Psoas muscle (tissue), 8 donors: ENCODE results near the gene HELT. TPM values are rescaled to one million over a fixed set of nuclear protein-coding genes. Genes with fewer than 3 reads are reported as not detected.

Experiments
- ATAC-seq, 4 donors: fragments of 200-7000 bp; cut with Tn5 transposase; one replicate each; pipeline ENCODE4 v1.9.1; 2020; ENCODE audit warnings: moderate library complexity in 3 of 4, mild to moderate bottlenecking in 2 of 4
- DNase-seq, 2 donors: peaks; one replicate each; pipeline ENCODE4 v3.0.0-alpha.2; 2020
- H3K27ac ChIP-seq: fragments of 200-600 bp; one replicate; pipeline ENCODE4 v1.8.0; 2022
- H3K27me3 ChIP-seq, 3 donors: fragments of 200-600 bp in 1 of 3; one replicate each; pipeline versions ENCODE4 v1.6.1 to v1.8.0; 2013 to 2022; ENCODE audit warnings: low read length in 2 of 3, mild to moderate bottlenecking in 2 of 3, moderate library complexity in 1 of 3; ENCODE audit not compliant: insufficient read depth in 3 of 3
- H3K36me3 ChIP-seq, 2 donors: fragments of 200-600 bp in 1 of 2; one replicate each; pipeline versions ENCODE4 v1.6.1 to v1.8.0; 2013 to 2022; ENCODE audit warnings: low read depth in 1 of 2, mild to moderate bottlenecking in 1 of 2, moderate library complexity in 1 of 2; ENCODE audit not compliant: insufficient read depth in 1 of 2
- H3K4me1 ChIP-seq: fragments of 200-600 bp; one replicate; pipeline ENCODE4 v1.8.0; 2022
- H3K4me3 ChIP-seq: fragments of 200-600 bp; one replicate; pipeline ENCODE4 v1.8.0; 2022; ENCODE audit warnings: mild to moderate bottlenecking
- H3K9me3 ChIP-seq: fragments of 200-600 bp; one replicate; pipeline ENCODE4 v1.8.0; 2022
- WGBS, 3 donors: extraction: QIAGEN DNeasy Blood & Tissue Kit; methylation state at CpG; one replicate each; pipeline versions ENCODE4 v1.1.6 to v1.1.7; 2013; 5-methylcytosine and 5-hydroxymethylcytosine counted together
- intact Hi-C, 2 donors: fragments of 100-400 bp; cut with DNase I; formaldehyde crosslinking; loops; one replicate each; pipeline versions ENCODE4 v1.11.0 to v1.14.2; 2022
- polyA plus RNA-seq, 3 donors: library from polyadenylated mRNA; stranded (reverse); fragments of 200-250 nt; gene quantifications; one replicate each; pipeline ENCODE4 v1.2.3, GENCODE V29; 2013
- total RNA-seq, 4 donors: library from RNA; stranded (reverse); fragmentation: NEBNext Ultra II Directional in 2 of 4; extraction: Animal tissue kit (Norgen Biotek cat#: 25700) in 2 of 4; gene quantifications; one replicate each; pipeline versions ENCODE4 v1.2.1 to v1.2.4, GENCODE V29; 2021 to 2023
- TF ChIP-seq, protein P1 (sequence below): fragments of 200-600 bp; IDR thresholded peaks from one replicate; pipeline ENCODE4 v1.8.0; 2022; ENCODE audit warnings: antibody characterized with exemption
- donor health status: healthy with polysubstance abuse.
- donor health status: DM: no; HTN: no; CAD: no; lungs with moderate emphysema.
- donor health status: Bipolar disorder and iron deficiency.
- donor health status: healthy.
- donor health status: DM: yes; HTN: yes; CAD: no.
- donor health status: DM: no; HTN: no; CAD: no.
- donor health status: DM: no; HTN: no; CAD: no.
- donor health status: DM: yes; HTN: yes; CAD: no.

Gene HELT
- total and polyA plus RNA-seq, 7 donors, result 0.36 TPM; not detected in 6

DNA sequence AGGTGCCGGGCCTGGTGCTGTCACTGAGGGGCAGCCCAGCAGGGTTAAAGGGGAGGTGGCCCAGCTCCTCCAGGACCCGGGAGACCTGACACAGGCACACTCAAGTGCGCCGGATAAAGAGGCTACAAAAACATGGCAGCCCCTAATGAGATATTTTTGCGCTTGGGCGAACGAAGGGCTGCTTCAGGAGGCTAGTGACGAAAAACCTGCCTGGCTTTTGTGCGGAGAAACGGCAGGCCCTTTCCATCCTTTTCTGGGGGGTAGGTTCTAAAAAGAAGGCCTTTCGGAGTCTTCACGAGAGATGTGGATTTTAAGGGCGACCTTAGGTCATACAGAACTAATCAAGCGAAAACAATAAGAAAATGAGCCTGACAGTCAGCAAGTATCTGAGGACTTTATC, 35.5 kb downstream of the HELT start:
- Histone ChIP-seq H3K27me3 (no peaks in the 10 kb centered on the region), H3K4me1 (no peaks in the 10 kb centered on the region), H3K9me3 (no peaks in the 10 kb centered on the region), H3K4me3 (no peak overlapping the region), H3K27ac (no peak overlapping the region), H3K36me3 (no peaks in the 10 kb centered on the region)
- DNase-seq (no peak), ATAC-seq (no peak)
- intact Hi-C loops, result no loop called here
- TF ChIP-seq, protein P1, sequence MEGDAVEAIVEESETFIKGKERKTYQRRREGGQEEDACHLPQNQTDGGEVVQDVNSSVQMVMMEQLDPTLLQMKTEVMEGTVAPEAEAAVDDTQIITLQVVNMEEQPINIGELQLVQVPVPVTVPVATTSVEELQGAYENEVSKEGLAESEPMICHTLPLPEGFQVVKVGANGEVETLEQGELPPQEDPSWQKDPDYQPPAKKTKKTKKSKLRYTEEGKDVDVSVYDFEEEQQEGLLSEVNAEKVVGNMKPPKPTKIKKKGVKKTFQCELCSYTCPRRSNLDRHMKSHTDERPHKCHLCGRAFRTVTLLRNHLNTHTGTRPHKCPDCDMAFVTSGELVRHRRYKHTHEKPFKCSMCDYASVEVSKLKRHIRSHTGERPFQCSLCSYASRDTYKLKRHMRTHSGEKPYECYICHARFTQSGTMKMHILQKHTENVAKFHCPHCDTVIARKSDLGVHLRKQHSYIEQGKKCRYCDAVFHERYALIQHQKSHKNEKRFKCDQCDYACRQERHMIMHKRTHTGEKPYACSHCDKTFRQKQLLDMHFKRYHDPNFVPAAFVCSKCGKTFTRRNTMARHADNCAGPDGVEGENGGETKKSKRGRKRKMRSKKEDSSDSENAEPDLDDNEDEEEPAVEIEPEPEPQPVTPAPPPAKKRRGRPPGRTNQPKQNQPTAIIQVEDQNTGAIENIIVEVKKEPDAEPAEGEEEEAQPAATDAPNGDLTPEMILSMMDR, result no peak
- 92 to 95% (median 95%) methylated on average over 14 of the region's 14 CpGs for WGBS, 3 donors

DNA sequence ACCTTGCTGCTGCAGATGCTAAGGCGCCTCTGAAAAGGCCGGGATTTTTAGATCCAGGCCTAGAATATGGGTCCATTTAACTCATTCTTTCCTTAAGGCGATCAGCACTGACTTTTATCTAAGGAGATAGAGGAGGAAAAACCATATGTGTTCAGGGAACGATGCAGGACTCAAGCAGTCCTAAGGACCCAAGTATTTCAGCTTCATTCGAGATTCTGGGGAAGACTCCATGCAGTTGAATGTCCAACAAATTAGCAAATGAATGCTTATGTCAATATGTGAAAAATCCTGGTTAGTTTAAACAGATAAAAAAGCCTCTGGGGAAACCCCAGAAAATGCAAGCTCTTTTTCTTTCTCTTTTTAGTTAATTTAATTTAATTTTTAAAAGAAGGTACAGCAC, 36.0 kb downstream of the HELT start:
- whole genome bisulfite sequencing, 3 donors, result 82 to 87% (median 85%) methylated on average over 5 of the region's 5 CpGs
- no peaks in the 10 kb centered on the region for H3K9me3 ChIP-seq
- ATAC-seq, result no peak
- TF ChIP-seq, protein P1, result no peak
- H3K27me3 ChIP-seq, result no peaks in the 10 kb centered on the region
- intact Hi-C loops, result no loop called here
- H3K27ac ChIP-seq, result no peak overlapping the region
- no peaks in the 10 kb centered on the region for H3K36me3 ChIP-seq
- H3K4me1 ChIP-seq, result no peaks in the 10 kb centered on the region
- no peak for DNase-seq
- H3K4me3 ChIP-seq, result no peak overlapping the region

DNA sequence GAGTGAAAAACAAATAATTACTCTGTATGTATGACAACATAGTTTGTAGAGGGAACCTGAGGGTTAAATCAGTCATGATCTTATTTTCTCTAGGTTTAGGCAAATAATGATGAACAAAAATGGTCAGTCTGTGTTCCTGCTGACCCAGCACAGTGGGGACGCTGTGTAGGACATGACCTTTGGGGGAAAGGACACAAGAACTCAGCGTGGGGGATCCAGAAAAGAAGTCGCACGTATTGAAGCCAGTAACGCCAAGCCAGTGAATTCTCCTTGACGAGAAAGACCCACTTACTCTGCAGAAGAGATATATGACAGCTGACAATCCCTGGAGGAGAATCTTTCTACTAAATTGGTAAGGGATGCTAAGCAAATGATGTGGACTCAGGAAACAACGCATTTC, 36.6 kb downstream of the HELT start:
- DNase-seq (no peak), ATAC-seq (no peak)
- whole genome bisulfite sequencing, 3 donors, result 55 to 69% (median 67%) methylated on average over 7 of the region's 7 CpGs
- intact Hi-C loops, result no loop called here
- Histone ChIP-seq H3K4me3 (no peak overlapping the region), H3K27me3 (no peaks in the 10 kb centered on the region), H3K9me3 (no peaks in the 10 kb centered on the region), H3K4me1 (no peaks in the 10 kb centered on the region), H3K36me3 (no peaks in the 10 kb centered on the region), H3K27ac (no peak overlapping the region)
- TF ChIP-seq, protein P1, result no peak

DNA sequence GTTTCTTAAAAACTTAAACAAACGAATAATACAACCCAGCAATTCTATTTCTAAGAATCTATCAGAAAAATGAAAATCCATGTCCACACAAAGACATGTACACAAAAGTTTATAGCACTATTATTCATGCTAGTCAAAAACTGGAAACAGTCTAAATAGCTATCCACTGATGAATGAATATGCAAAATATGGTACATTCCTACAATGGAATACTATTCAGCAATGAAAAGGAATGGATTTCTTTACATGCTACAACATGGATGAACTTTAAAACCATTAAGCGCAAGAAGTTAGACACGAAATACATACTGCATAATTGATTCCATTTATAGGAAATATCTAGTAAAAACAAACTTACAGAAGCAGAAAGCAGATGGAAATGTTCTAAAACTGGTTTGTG, 43.3 kb downstream of the HELT start:
- intact Hi-C loops, result no loop called here
- Histone ChIP-seq H3K36me3 (no peaks in the 10 kb centered on the region), H3K9me3 (no peaks in the 10 kb centered on the region), H3K27ac (no peak overlapping the region), H3K4me1 (no peaks in the 10 kb centered on the region), H3K27me3 (peaks cover 0 to 3% (median 0%) of the 10 kb centered on the region in 3 donors), H3K4me3 (no peak overlapping the region)
- ATAC-seq (no peak), DNase-seq (no peak)
- 71 to 81% (median 71%) methylated on average over 3 of the region's 3 CpGs for WGBS, 3 donors
- TF ChIP-seq, protein P1, result no peak

DNA sequence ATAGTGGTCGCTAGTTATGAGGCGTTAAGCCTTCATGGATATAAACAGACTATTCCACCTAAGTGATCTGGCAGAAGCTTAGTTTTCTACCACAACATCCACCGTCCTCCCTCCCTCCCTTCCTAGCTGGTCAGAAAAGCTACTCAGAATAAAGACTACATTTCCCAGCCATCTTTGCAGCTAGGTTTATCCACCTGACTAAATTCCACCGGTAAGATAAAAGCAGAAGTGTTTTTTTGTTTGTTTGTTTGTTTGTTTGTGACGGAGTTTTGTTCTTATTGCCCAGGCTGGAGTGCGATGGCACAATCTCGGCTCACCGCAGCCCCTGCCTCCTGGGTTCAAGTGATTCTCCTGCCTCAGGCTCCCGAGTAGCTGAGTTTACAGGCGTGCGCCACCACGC, 44.3 kb downstream of the HELT start:
- DNase-seq (no peak), ATAC-seq (no peak)
- TF ChIP-seq, protein P1, result no peak
- WGBS, 3 donors, result 90 to 93% (median 92%) methylated on average over 12 of the region's 12 CpGs
- no peak overlapping the region for H3K27ac ChIP-seq
- no peaks in the 10 kb centered on the region for H3K9me3 ChIP-seq
- H3K36me3 ChIP-seq, result no peaks in the 10 kb centered on the region
- peaks cover 0 to 3% (median 0%) of the 10 kb centered on the region in 3 donors for H3K27me3 ChIP-seq
- H3K4me1 ChIP-seq, result no peaks in the 10 kb centered on the region
- H3K4me3 ChIP-seq, result no peak overlapping the region
- intact Hi-C loops, result no loop called here
